GM06990 (cell line): ENCODE results near the gene POLR3F.

ENCODE experiments used
- DNase-seq: peaks from one replicate; pipeline ENCODE4 v3.0.0-alpha.2; 2011; ENCODE audit not compliant: insufficient read length; ENCODE audit errors: extremely low read depth
- H3K27me3 ChIP-seq: replicated peaks from 2 replicates; pipeline ENCODE4 v1.6.0; 2011; ENCODE audit warnings: low read length; ENCODE audit not compliant: control insufficient read depth, insufficient read depth
- H3K36me3 ChIP-seq: 2 replicates; pipeline ENCODE4 v1.5.1; 2011; ENCODE audit warnings: low read length; ENCODE audit not compliant: control insufficient read depth, insufficient read depth
- H3K4me3 ChIP-seq: replicated peaks from 2 replicates; pipeline ENCODE4 v1.5.1; 2011; ENCODE audit warnings: low read depth, mild to moderate bottlenecking, control low read depth, low read length
- CTCF ChIP-seq: IDR thresholded peaks from 2 replicates; pipeline ENCODE4 v1.5.1; 2011; ENCODE audit warnings: low read length, control low read depth, mild to moderate bottlenecking, inconsistent platforms; ENCODE audit not compliant: insufficient read depth, poor library complexity, severe bottlenecking

POLR3F gene

GRCh38 chr20:18431206-18431605 lies 36.0 kb upstream of the POLR3F start:
- no peak for TF ChIP-seq CTCF
- Histone ChIP-seq H3K4me3 (no peak overlapping the region), H3K27me3 (no peaks in the 10 kb centered on the region), H3K36me3 (no peaks in the 10 kb centered on the region)
- DNase-seq = no peak

- no peak for DNase-seq
- H3K4me3 ChIP-seq = no peak overlapping the region
- TF ChIP-seq CTCF = no peak
Measured at GRCh38 chr20:18436847-18437246, 30.3 kb upstream of the POLR3F start.

GRCh38 chr20:18440403-18440802 lies 26.8 kb upstream of the POLR3F start:
- Histone ChIP-seq H3K27me3 (no peaks in the 10 kb centered on the region), H3K4me3 (no peak overlapping the region), H3K36me3 (no peaks in the 10 kb centered on the region)
- no peak for DNase-seq
- TF ChIP-seq CTCF = no peak

More at GRCh38 chr20:18436847-18437246, 30.3 kb upstream of the POLR3F start:
- Histone ChIP-seq H3K27me3 (no peaks in the 10 kb centered on the region), H3K36me3 (no peaks in the 10 kb centered on the region)

GRCh38 chr20:18443886-18444285 lies 23.3 kb upstream of the POLR3F start:
- Histone ChIP-seq H3K27me3 (no peaks in the 10 kb centered on the region), H3K36me3 (no peaks in the 10 kb centered on the region), H3K4me3 (no peak overlapping the region)
- TF ChIP-seq CTCF = no peak
- DNase-seq = no peak

GRCh38 chr20:18456600-18456999 lies 10.6 kb upstream of the POLR3F start:
- Histone ChIP-seq H3K4me3 (no peak overlapping the region), H3K36me3 (no peaks in the 10 kb centered on the region), H3K27me3 (no peaks in the 10 kb centered on the region)
- TF ChIP-seq CTCF = no peak
- DNase-seq = no peak

- no peak for TF ChIP-seq CTCF
- Histone ChIP-seq H3K4me3 (no peak overlapping the region), H3K27me3 (no peaks in the 10 kb centered on the region), H3K36me3 (peaks cover 2% of the 10 kb centered on the region; the same call in 1 of the 2 replicates)
- DNase-seq = no peak
Measured at GRCh38 chr20:18465536-18466200, 1.5 kb upstream of the POLR3F start.
